Measurements from ENCODE around the gene DVL1.

DNA sequence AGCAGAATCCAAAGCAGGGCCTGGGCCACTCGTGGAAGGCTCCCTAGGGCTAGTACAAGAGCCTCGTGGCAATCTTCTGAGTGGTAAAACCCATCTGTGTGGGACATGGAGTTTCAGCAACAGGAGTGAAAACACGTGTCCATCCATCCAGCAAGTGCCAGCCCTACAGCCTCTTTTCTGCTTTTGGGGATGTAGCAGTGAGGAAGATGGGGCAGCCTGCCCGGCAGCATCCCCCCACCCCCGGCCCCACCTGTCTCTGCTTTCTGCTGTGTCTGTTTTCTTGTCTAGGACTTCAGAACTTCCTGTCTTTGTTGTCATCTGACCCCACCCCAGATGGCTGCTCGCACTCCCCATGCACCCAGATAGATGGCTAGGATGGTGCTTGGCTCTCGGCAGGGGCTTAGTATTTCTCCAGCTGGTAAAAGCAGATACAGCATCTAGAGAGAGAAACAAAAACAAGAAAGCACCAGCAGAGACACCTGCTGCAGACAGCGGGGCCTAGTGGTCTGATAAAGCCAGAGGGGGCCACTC lies 23.1 kb downstream of the DVL1 start:
- TF ChIP-seq ZNF274 (IDR thresholded peaks at IDR 0.05; ENCODE audit: low read depth, low read length) (no peak), YY1 (IDR thresholded peaks at IDR 0.05; ENCODE audit: insufficient read depth, insufficient read length) (no peak), SUZ12 (IDR thresholded peaks at IDR 0.05; ENCODE audit: extremely low read depth, insufficient read depth, insufficient read length) (no peak)

Data from NT2/D1 (cell line).